Thyroid gland (tissue), 4 donors: ENCODE results near the gene RSRC1. TPM values are rescaled to one million over a fixed set of nuclear protein-coding genes. Genes with fewer than 3 reads are reported as not detected.

Experiments used
- DNase-seq, 2 donors: peaks; one replicate each; pipeline ENCODE4 v3.0.0-alpha.2; 2019
- H3K27ac ChIP-seq, 3 donors: fragments of 200-600 bp; sonication (generic); 1 replicate in 2 of 3; 2 replicates in 1 of 3; pipeline ENCODE4 v1.5.1; 2016 to 2019; ENCODE audit warnings: mild to moderate bottlenecking in 1 of 3, moderate library complexity in 1 of 3
- H3K27me3 ChIP-seq: fragments of 200-600 bp; sonication (generic); one replicate; pipeline ENCODE4 v1.5.1; 2019
- H3K36me3 ChIP-seq, 2 donors: fragments of 200-600 bp; sonication (generic); one replicate each; pipeline ENCODE4 v1.5.1; 2016 to 2019
- H3K4me1 ChIP-seq, 2 donors: fragments of 200-600 bp; sonication (generic); one replicate each; pipeline ENCODE4 v1.5.1; 2017 to 2019
- H3K4me3 ChIP-seq, 3 donors: fragments of 200-600 bp; sonication (generic); replicated peaks in 1 of 3; 1 replicate in 2 of 3; 2 replicates in 1 of 3; pipeline ENCODE4 v1.5.1; 2016; ENCODE audit warnings: mild to moderate bottlenecking in 1 of 3
- H3K9me3 ChIP-seq: fragments of 200-600 bp; sonication (generic); one replicate; pipeline ENCODE4 v1.5.1; 2017
- POLR2A ChIP-seq, 2 donors: fragments of 450-650 bp; IDR thresholded peaks; one replicate each; pipeline ENCODE4 v1.6.1; 2017; ENCODE audit warnings: antibody characterized with exemption in 2 of 2, mild to moderate bottlenecking in 2 of 2, moderate library complexity in 1 of 2
- WGBS, 2 donors: methylation state at CpG; one replicate each; pipeline ENCODE4 v1.1.5; 2017; 5-methylcytosine and 5-hydroxymethylcytosine counted together
- intact Hi-C: fragments of 100-400 bp; cut with DNase I; formaldehyde crosslinking; loops from one replicate; pipeline ENCODE4 v1.15.1; 2023
- total RNA-seq, 4 donors: library from RNA; depleted of rRNA; stranded (reverse); fragments of >200 nt; gene quantifications; one replicate each; pipeline ENCODE4 v1.2.3, GENCODE V29; 2016
- TF ChIP-seq, protein P1 (sequence below), 6 experiments: fragments of 200-600 bp in 3 of 6; fragments of 450-650 bp in 3 of 6; sonication (generic) in 3 of 6; IDR thresholded peaks; one replicate each; pipeline ENCODE4 v1.5.1; 2016 to 2019; ENCODE audit warnings: antibody characterized with exemption in 6 of 6, mild to moderate bottlenecking in 2 of 6, inconsistent platforms in 1 of 6, moderate library complexity in 1 of 6

Gene RSRC1
- total RNA-seq, 4 donors from 2014 or later, result 51.7 to 65.4 (median 59.9) TPM

DNA sequence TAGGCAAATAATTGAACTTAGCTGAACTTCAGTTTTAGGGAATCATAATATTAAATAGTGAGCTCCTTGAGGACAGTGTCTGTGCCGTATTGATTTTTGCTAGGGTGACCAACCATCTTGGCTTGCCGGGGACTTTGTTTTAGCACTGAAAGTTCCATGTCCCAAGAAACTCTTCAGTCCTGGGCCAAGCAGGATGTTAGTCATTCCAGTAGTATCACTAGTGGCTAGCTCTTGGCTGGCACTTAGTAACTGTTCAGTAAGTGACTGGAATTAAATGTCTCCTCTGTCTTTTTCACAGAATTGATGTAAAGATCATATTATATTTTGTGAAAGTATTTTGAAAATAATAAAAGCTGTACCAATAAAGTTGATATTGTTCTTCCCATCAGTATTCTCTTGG lies 42.3 kb downstream of the RSRC1 start:
- Histone ChIP-seq H3K27me3 (no peaks in the 10 kb centered on the region), H3K4me1 (no peaks in the 10 kb centered on the region), H3K4me3 (no peak overlapping the region), H3K36me3 (no peaks in the 10 kb centered on the region), H3K9me3 (no peaks in the 10 kb centered on the region), H3K27ac (no peak overlapping the region)
- intact Hi-C loops, result no loop called here
- DNase-seq, result no peak
- TF ChIP-seq, protein P1, sequence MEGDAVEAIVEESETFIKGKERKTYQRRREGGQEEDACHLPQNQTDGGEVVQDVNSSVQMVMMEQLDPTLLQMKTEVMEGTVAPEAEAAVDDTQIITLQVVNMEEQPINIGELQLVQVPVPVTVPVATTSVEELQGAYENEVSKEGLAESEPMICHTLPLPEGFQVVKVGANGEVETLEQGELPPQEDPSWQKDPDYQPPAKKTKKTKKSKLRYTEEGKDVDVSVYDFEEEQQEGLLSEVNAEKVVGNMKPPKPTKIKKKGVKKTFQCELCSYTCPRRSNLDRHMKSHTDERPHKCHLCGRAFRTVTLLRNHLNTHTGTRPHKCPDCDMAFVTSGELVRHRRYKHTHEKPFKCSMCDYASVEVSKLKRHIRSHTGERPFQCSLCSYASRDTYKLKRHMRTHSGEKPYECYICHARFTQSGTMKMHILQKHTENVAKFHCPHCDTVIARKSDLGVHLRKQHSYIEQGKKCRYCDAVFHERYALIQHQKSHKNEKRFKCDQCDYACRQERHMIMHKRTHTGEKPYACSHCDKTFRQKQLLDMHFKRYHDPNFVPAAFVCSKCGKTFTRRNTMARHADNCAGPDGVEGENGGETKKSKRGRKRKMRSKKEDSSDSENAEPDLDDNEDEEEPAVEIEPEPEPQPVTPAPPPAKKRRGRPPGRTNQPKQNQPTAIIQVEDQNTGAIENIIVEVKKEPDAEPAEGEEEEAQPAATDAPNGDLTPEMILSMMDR (IDR thresholded peaks at IDR 0.05), result no peak
- TF ChIP-seq POLR2A (IDR thresholded peaks at IDR 0.05), result no peak
- WGBS, 2 donors, result 69 to 94% methylated on average over 2 of the region's 2 CpGs

DNA sequence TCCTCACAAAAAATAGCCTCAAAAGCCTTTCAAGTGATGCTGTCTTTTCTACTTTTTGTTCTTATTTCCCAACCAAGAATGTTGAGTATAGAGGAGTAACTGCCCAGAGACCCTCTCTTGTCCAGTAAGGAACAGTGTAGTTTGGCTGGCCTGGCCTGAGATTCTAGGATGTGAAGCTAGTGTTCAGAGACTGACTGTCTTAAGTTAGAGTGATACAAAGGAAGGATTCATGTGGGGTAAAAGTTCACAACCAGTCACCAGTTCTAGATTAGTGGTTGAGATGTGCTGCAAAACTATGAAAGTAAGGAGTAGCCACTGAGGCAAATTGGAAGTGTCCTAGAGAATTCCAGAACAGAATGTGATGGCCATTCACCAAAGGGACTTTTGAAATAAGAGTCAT lies 49.1 kb downstream of the RSRC1 start:
- intact Hi-C loops, result no loop called here
- TF ChIP-seq POLR2A (IDR thresholded peaks at IDR 0.05), result no peak
- TF ChIP-seq, protein P1 (IDR thresholded peaks at IDR 0.05), result no peak
- no peaks in the 10 kb centered on the region for H3K9me3 ChIP-seq

DNA sequence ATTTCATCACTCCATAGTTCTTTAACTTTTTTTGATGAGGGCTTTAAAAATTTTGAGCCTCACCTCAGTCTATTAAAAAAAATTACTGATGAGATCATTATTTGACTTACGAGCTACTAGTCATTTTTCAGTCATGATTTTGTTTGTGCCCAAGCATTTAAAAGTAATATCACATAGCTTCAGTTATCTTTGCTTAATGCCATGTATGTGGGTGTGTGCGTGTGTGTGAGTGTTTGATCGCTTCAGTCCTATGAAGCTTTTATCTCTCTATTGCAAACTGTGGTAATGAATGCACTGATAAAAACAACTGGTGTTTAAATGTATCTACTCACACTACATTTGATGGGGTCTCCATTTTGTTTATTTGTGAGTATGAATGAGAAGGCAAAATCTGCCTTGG lies 49.8 kb downstream of the RSRC1 start:
- Histone ChIP-seq H3K27me3 (no peaks in the 10 kb centered on the region), H3K4me3 (no peak overlapping the region), H3K27ac (no peak overlapping the region), H3K36me3 (no peaks in the 10 kb centered on the region), H3K4me1 (no peaks in the 10 kb centered on the region), H3K9me3 (no peaks in the 10 kb centered on the region)
- no peak for DNase-seq
- intact Hi-C loops, result no loop called here
- TF ChIP-seq, protein P1 (IDR thresholded peaks at IDR 0.05), result no peak
- TF ChIP-seq POLR2A (IDR thresholded peaks at IDR 0.05), result no peak
- 94 to 97% methylated on average over 3 of the region's 3 CpGs for WGBS, 2 donors

More for the DNA sequence above, 49.1 kb downstream of the RSRC1 start:
- no peaks in the 10 kb centered on the region for H3K4me1 ChIP-seq
- DNase-seq, result no peak
- H3K27me3 ChIP-seq, result no peaks in the 10 kb centered on the region
- no peak overlapping the region for H3K27ac ChIP-seq
- no peaks in the 10 kb centered on the region for H3K36me3 ChIP-seq
- H3K4me3 ChIP-seq, result no peak overlapping the region

DNA sequence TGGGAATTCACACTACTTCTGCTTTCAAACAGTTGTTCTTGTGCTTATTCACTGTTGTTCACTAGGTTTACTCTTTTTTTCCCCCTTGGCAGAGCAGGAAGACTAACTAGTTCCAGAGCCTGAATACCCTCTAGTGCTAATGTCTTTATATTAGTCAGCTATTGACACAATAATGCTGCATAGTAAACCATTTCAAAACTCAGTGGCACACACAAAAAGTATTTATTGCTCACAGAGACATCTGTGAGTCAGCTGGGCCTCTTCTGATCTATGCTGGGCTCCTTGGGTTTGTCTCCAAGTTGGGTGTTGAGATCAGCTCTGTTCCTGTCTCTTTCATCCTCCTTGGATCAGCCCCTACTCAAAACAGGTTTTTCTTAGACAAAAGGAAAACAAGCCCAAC lies 51.1 kb downstream of the RSRC1 start:
- H3K27me3 ChIP-seq, result no peaks in the 10 kb centered on the region
- intact Hi-C loops, result no loop called here
- H3K27ac ChIP-seq, result no peak overlapping the region
- H3K4me3 ChIP-seq, result no peak overlapping the region
- no peak for DNase-seq
- no peak for TF ChIP-seq POLR2A (IDR thresholded peaks at IDR 0.05)
- TF ChIP-seq, protein P1 (IDR thresholded peaks at IDR 0.05), result no peak
- H3K9me3 ChIP-seq, result no peaks in the 10 kb centered on the region
- no peaks in the 10 kb centered on the region for H3K36me3 ChIP-seq
- no peaks in the 10 kb centered on the region for H3K4me1 ChIP-seq

DNA sequence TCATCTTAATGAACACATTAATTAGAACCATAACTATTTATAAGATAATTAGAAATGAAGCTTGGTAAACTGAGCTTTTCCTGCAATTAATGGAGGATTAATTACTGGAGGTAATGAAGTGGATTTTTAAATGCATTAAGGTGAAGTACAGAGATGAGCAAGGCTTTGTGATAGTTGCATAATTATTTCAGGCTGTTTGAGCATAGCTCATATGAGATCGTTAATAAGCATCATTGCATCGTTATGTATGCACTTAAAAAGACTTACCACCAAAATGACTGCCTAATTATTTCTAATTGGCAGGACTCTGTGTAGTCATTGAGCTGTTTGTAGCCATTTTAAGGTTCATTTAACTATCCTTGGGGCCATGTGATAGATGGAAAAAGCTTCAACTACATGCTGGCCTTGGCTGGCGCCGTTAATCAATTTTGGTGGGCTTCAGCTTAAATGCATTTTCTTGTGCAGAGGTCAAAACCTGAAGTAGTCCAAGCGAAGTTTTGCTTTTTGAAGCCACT lies 55.3 kb downstream of the RSRC1 start:
- Histone ChIP-seq H3K4me1 (no peaks in the 10 kb centered on the region), H3K36me3 (no peaks in the 10 kb centered on the region), H3K27ac (no peak overlapping the region), H3K9me3 (no peaks in the 10 kb centered on the region), H3K4me3 (no peak overlapping the region), H3K27me3 (no peaks in the 10 kb centered on the region)
- TF ChIP-seq, protein P1 (IDR thresholded peaks at IDR 0.05), result no peak
- no peak for TF ChIP-seq POLR2A (IDR thresholded peaks at IDR 0.05)
- WGBS, 2 donors, result 90 to 95% methylated on average over 5 of the region's 5 CpGs
- intact Hi-C loops, result no loop called here
- no peak for DNase-seq
